Stomach (tissue), 9 donors: ENCODE data around the gene AMBP. TPM values are rescaled to one million over a fixed set of nuclear protein-coding genes. Genes with fewer than 3 reads are reported as not detected.

Source experiments
- DNase-seq, 2 donors: peaks; one replicate each; pipeline versions ENCODE4 v3.0.0 to v3.0.0-alpha.2; 2013 to 2019
- H3K27ac ChIP-seq, 5 donors: fragments of 200-600 bp in 4 of 5; sonication (generic) in 4 of 5; one replicate each; pipeline ENCODE4 v1.5.1; 2013 to 2019; ENCODE audit warnings: mild to moderate bottlenecking in 1 of 5, moderate library complexity in 1 of 5
- H3K27me3 ChIP-seq, 3 donors: fragments of 200-600 bp; sonication (generic); one replicate each; pipeline ENCODE4 v1.5.1; 2017 to 2019; ENCODE audit warnings: mixed run types in 1 of 3
- H3K36me3 ChIP-seq, 4 donors: fragments of 200-600 bp; sonication (generic); 1 replicate in 3 of 4; 2 replicates in 1 of 4; pipeline ENCODE4 v1.5.1; 2016 to 2019
- H3K4me1 ChIP-seq, 4 donors: fragments of 200-600 bp; sonication (generic); one replicate each; pipeline ENCODE4 v1.5.1; 2016 to 2019
- H3K4me3 ChIP-seq, 4 donors: fragments of 200-600 bp; sonication (generic) in 3 of 4; one replicate each; pipeline ENCODE4 v1.5.1; 2016 to 2019; ENCODE audit warnings: mild to moderate bottlenecking in 1 of 4
- H3K9me3 ChIP-seq, 4 donors: fragments of 200-600 bp; sonication (generic); one replicate each; pipeline ENCODE4 v1.5.1; 2016 to 2019
- EP300 ChIP-seq: sonication (generic); formaldehyde crosslinking; IDR thresholded peaks from one replicate; pipeline ENCODE4 v1.6.1; 2017; ENCODE audit warnings: antibody characterized with exemption
- POLR2A ChIP-seq, 4 donors: fragments of 450-650 bp; IDR thresholded peaks; one replicate each; pipeline ENCODE4 v1.6.1; 2016; ENCODE audit warnings: antibody characterized with exemption in 4 of 4, control low read depth in 2 of 4, mild to moderate bottlenecking in 1 of 4, moderate library complexity in 1 of 4
- POLR2AphosphoS5 ChIP-seq, 3 donors: sonication (generic); formaldehyde crosslinking; IDR thresholded peaks; one replicate each; pipeline ENCODE4 v1.6.1; 2016; ENCODE audit warnings: antibody characterized with exemption in 3 of 3
- WGBS, 5 donors: extraction: QIAGEN DNeasy Blood & Tissue Kit in 3 of 5; methylation state at CpG; one replicate each; pipeline versions ENCODE4 v1.1.5 to v1.1.7; 2013 to 2018; 5-methylcytosine and 5-hydroxymethylcytosine counted together
- intact Hi-C: fragments of 100-400 bp; cut with DNase I; formaldehyde crosslinking; loops from one replicate; pipeline ENCODE4 v1.15.1; 2023; ENCODE audit warnings: low total_unique reads
- polyA plus RNA-seq, 3 donors: library from polyadenylated mRNA; stranded (reverse); fragments of 200-250 nt; gene quantifications; one replicate each; pipeline ENCODE4 v1.2.3, GENCODE V29; 2013
- total RNA-seq, 5 donors: library from RNA; depleted of rRNA; stranded (reverse); fragments of >200 nt; gene quantifications; one replicate each; pipeline versions ENCODE4 v1.1.0 to v1.2.3, GENCODE V29; 2014 to 2016
- TF ChIP-seq, protein P1 (sequence below), 7 experiments: fragments of 450-650 bp in 4 of 7; fragments of 200-600 bp in 3 of 7; sonication (generic) in 3 of 7; IDR thresholded peaks; one replicate each; pipeline ENCODE4 v1.5.1; 2016 to 2019; ENCODE audit warnings: antibody characterized with exemption in 7 of 7, control low read depth in 2 of 7, mild to moderate bottlenecking in 1 of 7
- donor health status: healthy with polysubstance abuse.
- donor health status: Bipolar disorder and iron deficiency.
- donor health status: healthy.

The AMBP gene
- total and polyA plus RNA-seq, 8 donors, result 0.89 to 3.3 (median 2.5) TPM; not detected in 2

DNA sequence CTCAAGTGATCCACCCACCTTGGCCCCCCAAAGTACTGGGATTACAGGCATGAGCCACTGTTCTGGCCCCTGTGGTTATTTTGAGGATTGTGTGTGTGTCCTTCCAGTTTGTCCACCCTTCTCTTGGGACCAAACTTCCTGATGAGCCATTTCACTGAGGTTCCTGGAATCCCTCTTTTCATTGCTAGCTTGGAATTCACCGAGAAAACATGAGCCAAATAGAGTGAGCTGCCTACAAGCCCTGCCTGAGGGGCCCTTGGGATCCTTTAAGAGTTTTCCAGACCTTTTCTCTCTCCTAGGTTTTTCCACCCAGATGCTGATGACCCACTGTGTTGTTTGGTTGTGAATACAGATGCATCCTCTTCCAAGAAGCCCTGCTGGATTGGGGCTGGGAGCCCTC, 34.2 kb upstream of the AMBP start:
- 67 to 94% (median 75%) methylated on average over 1 of the region's 1 CpG for WGBS, 5 donors
- no peaks in the 10 kb centered on the region for H3K9me3 ChIP-seq
- intact Hi-C loops, result no loop called here

DNA sequence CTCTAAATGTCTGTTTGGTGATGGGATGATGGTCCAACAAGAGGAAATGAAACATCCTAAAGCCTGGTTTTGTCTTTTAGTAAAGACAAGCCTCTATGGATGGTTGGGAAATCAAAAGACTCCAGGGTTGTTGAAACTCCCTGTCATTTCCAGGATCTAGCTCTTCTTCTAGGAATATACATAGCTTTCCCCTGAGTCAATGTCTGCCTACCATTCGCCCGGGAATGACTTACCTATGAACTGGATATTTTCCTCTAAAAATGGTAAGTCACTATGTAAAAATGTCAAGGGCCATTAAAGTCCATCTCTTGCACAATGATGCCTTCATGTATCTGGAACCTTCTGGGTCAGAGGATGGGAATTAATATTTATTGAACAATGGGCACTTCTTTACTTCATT, 32.1 kb upstream of the AMBP start:
- no peaks in the 10 kb centered on the region for H3K36me3 ChIP-seq
- no peak for TF ChIP-seq POLR2A (IDR thresholded peaks at IDR 0.05)
- TF ChIP-seq POLR2AphosphoS5 (IDR thresholded peaks at IDR 0.05), result no peak
- no peak for TF ChIP-seq EP300
- TF ChIP-seq, protein P1, sequence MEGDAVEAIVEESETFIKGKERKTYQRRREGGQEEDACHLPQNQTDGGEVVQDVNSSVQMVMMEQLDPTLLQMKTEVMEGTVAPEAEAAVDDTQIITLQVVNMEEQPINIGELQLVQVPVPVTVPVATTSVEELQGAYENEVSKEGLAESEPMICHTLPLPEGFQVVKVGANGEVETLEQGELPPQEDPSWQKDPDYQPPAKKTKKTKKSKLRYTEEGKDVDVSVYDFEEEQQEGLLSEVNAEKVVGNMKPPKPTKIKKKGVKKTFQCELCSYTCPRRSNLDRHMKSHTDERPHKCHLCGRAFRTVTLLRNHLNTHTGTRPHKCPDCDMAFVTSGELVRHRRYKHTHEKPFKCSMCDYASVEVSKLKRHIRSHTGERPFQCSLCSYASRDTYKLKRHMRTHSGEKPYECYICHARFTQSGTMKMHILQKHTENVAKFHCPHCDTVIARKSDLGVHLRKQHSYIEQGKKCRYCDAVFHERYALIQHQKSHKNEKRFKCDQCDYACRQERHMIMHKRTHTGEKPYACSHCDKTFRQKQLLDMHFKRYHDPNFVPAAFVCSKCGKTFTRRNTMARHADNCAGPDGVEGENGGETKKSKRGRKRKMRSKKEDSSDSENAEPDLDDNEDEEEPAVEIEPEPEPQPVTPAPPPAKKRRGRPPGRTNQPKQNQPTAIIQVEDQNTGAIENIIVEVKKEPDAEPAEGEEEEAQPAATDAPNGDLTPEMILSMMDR (IDR thresholded peaks at IDR 0.05), result no peak
- DNase-seq, result no peak
- no peak overlapping the region for H3K4me3 ChIP-seq
- 85 to 97% (median 95%) methylated on average over 2 of the region's 2 CpGs for WGBS, 5 donors
- H3K27me3 ChIP-seq, result peaks cover 0 to 12% (median 0%) of the 10 kb centered on the region in 3 donors
- no peak overlapping the region for H3K27ac ChIP-seq
- peaks cover 0 to 19% (median 11%) of the 10 kb centered on the region in 4 donors for H3K4me1 ChIP-seq
- H3K9me3 ChIP-seq, result no peaks in the 10 kb centered on the region
- intact Hi-C loops, result no loop called here

More for the DNA sequence above, 34.2 kb upstream of the AMBP start:
- no peak for DNase-seq
- H3K4me3 ChIP-seq, result no peak overlapping the region
- H3K36me3 ChIP-seq, result no peaks in the 10 kb centered on the region
- no peak for TF ChIP-seq POLR2A (IDR thresholded peaks at IDR 0.05)
- no peak for TF ChIP-seq EP300
- TF ChIP-seq, protein P1 (IDR thresholded peaks at IDR 0.05), result no peak
- TF ChIP-seq POLR2AphosphoS5 (IDR thresholded peaks at IDR 0.05), result no peak
- H3K27ac ChIP-seq, result no peak overlapping the region
- H3K27me3 ChIP-seq, result peaks cover 0 to 26% (median 0%) of the 10 kb centered on the region in 3 donors
- H3K4me1 ChIP-seq, result peaks cover 8 to 26% (median 15%) of the 10 kb centered on the region in 4 donors

DNA sequence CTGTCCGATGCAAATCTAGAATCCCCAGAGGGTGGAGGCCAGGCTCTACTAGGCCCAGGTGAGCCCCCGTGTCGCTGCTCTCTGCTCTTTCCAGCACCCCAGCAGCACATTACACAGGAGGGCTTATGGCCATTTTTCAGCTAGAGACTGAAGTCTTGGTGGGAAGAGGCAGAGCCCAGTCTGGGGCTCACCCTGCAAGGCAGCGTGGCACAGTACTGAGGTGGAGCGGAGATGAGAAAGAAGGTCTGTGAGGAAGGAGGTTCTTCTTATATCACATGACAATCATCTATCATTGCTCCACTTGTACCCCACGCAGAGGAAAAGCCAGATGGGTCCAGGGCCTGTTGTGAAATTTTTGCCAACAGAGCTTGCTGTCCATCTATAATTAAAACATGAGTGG, 31.0 kb upstream of the AMBP start:
- Histone ChIP-seq H3K9me3 (no peaks in the 10 kb centered on the region), H3K4me1 (peaks cover 0 to 19% (median 11%) of the 10 kb centered on the region in 4 donors), H3K36me3 (no peaks in the 10 kb centered on the region), H3K4me3 (no peak overlapping the region), H3K27me3 (peaks cover 0 to 12% (median 0%) of the 10 kb centered on the region in 3 donors), H3K27ac (no peak overlapping the region)
- no peak for DNase-seq
- TF ChIP-seq, protein P1 (IDR thresholded peaks at IDR 0.05), result no peak
- TF ChIP-seq POLR2AphosphoS5 (IDR thresholded peaks at IDR 0.05) (no peak), POLR2A (IDR thresholded peaks at IDR 0.05) (no peak)
- WGBS, 5 donors, result 83 to 94% (median 91%) methylated on average over 6 of the region's 6 CpGs
- intact Hi-C loops, result no loop called here

DNA sequence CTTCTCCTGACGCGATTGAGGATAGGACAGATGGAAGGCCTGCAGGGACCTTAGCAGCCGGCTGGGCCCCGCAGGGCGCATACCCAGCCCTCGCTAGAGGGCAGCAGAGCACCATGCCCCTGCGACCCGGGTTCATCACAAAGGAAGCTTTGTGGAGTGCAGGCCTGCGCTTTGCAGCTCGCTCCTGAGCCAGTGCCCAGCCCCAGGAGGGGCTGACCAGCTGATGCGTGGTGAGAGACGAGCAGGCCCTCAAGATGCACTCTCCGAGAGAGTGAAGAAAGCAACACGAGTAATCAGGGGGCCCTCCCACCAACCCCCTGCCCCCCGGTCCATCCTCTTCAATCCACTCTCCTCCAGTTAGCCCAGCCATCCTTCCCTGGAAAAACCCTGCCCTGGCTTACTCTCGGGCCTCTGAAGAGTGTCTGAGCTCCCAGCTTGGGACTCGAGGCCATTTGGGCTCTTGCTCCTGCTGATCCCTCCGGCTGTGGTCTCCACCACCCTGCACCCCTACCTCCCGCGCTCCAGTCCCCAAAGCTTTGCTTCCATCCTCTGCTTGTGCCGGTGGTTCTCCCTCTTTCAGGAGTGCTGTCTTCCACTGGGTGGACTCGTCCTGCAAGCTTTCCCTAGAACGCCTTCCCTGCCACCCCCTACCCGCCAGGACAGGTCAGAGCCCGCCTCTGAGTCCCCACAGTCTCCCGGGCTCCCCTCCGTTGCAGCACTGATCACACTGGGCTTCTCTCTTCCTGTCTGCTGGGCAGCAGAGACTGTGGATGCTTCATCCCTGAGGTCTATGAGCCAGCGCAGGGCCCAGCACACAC, 30.1 kb upstream of the AMBP start:
- Histone ChIP-seq H3K4me3 (no peak overlapping the region), H3K36me3 (no peaks in the 10 kb centered on the region), H3K4me1 (peaks cover 0 to 13% (median 7%) of the 10 kb centered on the region in 4 donors), H3K9me3 (no peaks in the 10 kb centered on the region), H3K27ac (no peak overlapping the region), H3K27me3 (peaks cover 0 to 3% (median 0%) of the 10 kb centered on the region in 3 donors)
- DNase-seq, result peak; percentile 87 to 94
- WGBS, 5 donors, result 40 to 54% (median 43%) methylated on average over 17 to 28 of the region's 28 CpGs
- TF ChIP-seq, protein P1 (IDR thresholded peaks at IDR 0.05), result peak in 5 of 7 experiments; percentile 82 to 94 (median 91)
- peak in 1 of 3 donors; percentile 31 for TF ChIP-seq POLR2AphosphoS5 (IDR thresholded peaks at IDR 0.05)
- TF ChIP-seq EP300, result no peak
- TF ChIP-seq POLR2A (IDR thresholded peaks at IDR 0.05), result no peak
- intact Hi-C loops, result no loop called here
